ENCODE measurements around the gene ARFIP2.

ARFIP2 gene

GRCh38 chr11:6458352-6459098, 22.6 kb downstream of the ARFIP2 start:
- TF ChIP-seq CTCF (IDR thresholded peaks at IDR 0.05; ENCODE audit: low read length, missing control alignments), result no peak

GRCh38 chr11:6457581-6458320, 23.4 kb downstream of the ARFIP2 start:
- TF ChIP-seq CTCF (IDR thresholded peaks at IDR 0.05; ENCODE audit: low read length, missing control alignments), result no peak
- DNase-seq (ENCODE audit: low read depth), result no peak
- H3K4me3 ChIP-seq (replicated peaks; ENCODE audit: low read depth, low read length), result no peak overlapping the region

More at GRCh38 chr11:6458352-6459098, 22.6 kb downstream of the ARFIP2 start:
- no peak for DNase-seq (ENCODE audit: low read depth)
- no peak overlapping the region for H3K4me3 ChIP-seq (replicated peaks; ENCODE audit: low read depth, low read length)

GRCh38 chr11:6456361-6457073, 24.6 kb downstream of the ARFIP2 start:
- no peak for DNase-seq (ENCODE audit: low read depth)
- no peak overlapping the region for H3K4me3 ChIP-seq (replicated peaks; ENCODE audit: low read depth, low read length)
- TF ChIP-seq CTCF (IDR thresholded peaks at IDR 0.05; ENCODE audit: low read length, missing control alignments), result no peak

- H3K4me3 ChIP-seq (replicated peaks; ENCODE audit: low read depth, low read length), result no peak overlapping the region
- no peak for DNase-seq (ENCODE audit: low read depth)
- no peak for TF ChIP-seq CTCF (IDR thresholded peaks at IDR 0.05; ENCODE audit: low read length, missing control alignments)
Measured at GRCh38 chr11:6455070-6455469, 26.1 kb downstream of the ARFIP2 start.

- no peak for TF ChIP-seq CTCF (IDR thresholded peaks at IDR 0.05; ENCODE audit: low read length, missing control alignments)
- DNase-seq (ENCODE audit: low read depth), result no peak
- no peak overlapping the region for H3K4me3 ChIP-seq (replicated peaks; ENCODE audit: low read depth, low read length)
Measured at GRCh38 chr11:6453152-6453551, 28.0 kb downstream of the ARFIP2 start.

GRCh38 chr11:6452219-6452618, 28.9 kb downstream of the ARFIP2 start:
- H3K4me3 ChIP-seq (replicated peaks; ENCODE audit: low read depth, low read length), result no peak overlapping the region
- DNase-seq (ENCODE audit: low read depth), result no peak
- TF ChIP-seq CTCF (IDR thresholded peaks at IDR 0.05; ENCODE audit: low read length, missing control alignments), result no peak
